GM12878 (cell line): ENCODE data around the gene MPHOSPH8. TPM values are rescaled to one million over a fixed set of nuclear protein-coding genes. Genes with fewer than 3 reads are reported as not detected.

Experiments used
- BHLHE40 ChIP-seq, 2 experiments: fragments of 450-650 bp in 1 of 2; IDR thresholded peaks; 2 replicates each; pipeline ENCODE4 v1.6.1; 2011 to 2017; ENCODE audit warnings: low read depth in 2 of 2, borderline replicate concordance in 1 of 2, improper control_type of control experiment in 1 of 2, low read length in 1 of 2, mild to moderate bottlenecking in 1 of 2
- BRCA1 ChIP-seq: IDR thresholded peaks from 2 replicates; pipeline ENCODE4 v1.6.1; 2011; ENCODE audit warnings: low read depth, low read length, improper control_type of control experiment
- CBX5 ChIP-seq: sonication (generic); IDR thresholded peaks from 2 replicates; pipeline ENCODE4 v1.6.1; 2016; ENCODE audit warnings: low read depth, moderate library complexity, mild to moderate bottlenecking, inconsistent platforms
- CTCF ChIP-seq, 3 experiments: IDR thresholded peaks in 2 of 3; conservative IDR thresholded peaks in 1 of 3; 2 replicates each; pipeline ENCODE4 v1.5.1; 2011; ENCODE audit warnings: low read depth in 3 of 3, low read length in 3 of 3, mild to moderate bottlenecking in 3 of 3, control low read depth in 2 of 3, moderate library complexity in 2 of 3, inconsistent platforms in 1 of 3, mixed read lengths in 1 of 3; ENCODE audit not compliant: control insufficient read depth in 2 of 3, insufficient read depth in 1 of 3; ENCODE audit errors: extremely low read depth in 1 of 3
- DPF2 ChIP-seq: fragments of 450-650 bp; IDR thresholded peaks from 2 replicates; pipeline ENCODE4 v1.6.1; 2017; ENCODE audit warnings: mild to moderate bottlenecking
- ETV6 ChIP-seq, 2 experiments: fragments of 450-650 bp in 1 of 2; IDR thresholded peaks in 1 of 2; conservative IDR thresholded peaks in 1 of 2; 2 replicates each; pipeline ENCODE4 v1.6.1; 2014; ENCODE audit warnings: antibody characterized with exemption in 1 of 2, borderline replicate concordance in 1 of 2, low read depth in 1 of 2, mild to moderate bottlenecking in 1 of 2, moderate library complexity in 1 of 2
- EZH2 ChIP-seq: IDR thresholded peaks from 2 replicates; pipeline ENCODE4 v1.6.1; 2012; ENCODE audit warnings: low read depth, mild to moderate bottlenecking, control low read depth, inconsistent platforms, low read length, borderline replicate concordance; ENCODE audit not compliant: control insufficient read depth
- GABPA ChIP-seq: IDR thresholded peaks from 2 replicates; pipeline ENCODE4 v1.6.1; 2014; ENCODE audit warnings: antibody characterized with exemption, low read depth, mild to moderate bottlenecking, inconsistent platforms
- IKZF1 ChIP-seq: fragments of 450-650 bp; conservative IDR thresholded peaks from 2 replicates; pipeline ENCODE4 v1.6.1; 2017; ENCODE audit warnings: antibody characterized with exemption, mild to moderate bottlenecking
- KDM1A ChIP-seq: fragments of 200-600 bp; sonication (generic); IDR thresholded peaks from 2 replicates; pipeline ENCODE4 v1.6.1; 2016; ENCODE audit warnings: borderline replicate concordance
- NFYA ChIP-seq: IDR thresholded peaks from 2 replicates; pipeline ENCODE4 v1.6.1; 2011; ENCODE audit warnings: low read depth, mild to moderate bottlenecking, low read length, improper control_type of control experiment, borderline replicate concordance
- NR2C2 ChIP-seq: IDR thresholded peaks from 2 replicates; pipeline ENCODE4 v1.6.1; 2011; ENCODE audit warnings: borderline replicate concordance, low read depth; ENCODE audit not compliant: control insufficient read depth, insufficient read length
- NRF1 ChIP-seq: conservative IDR thresholded peaks from 2 replicates; pipeline ENCODE4 v1.6.1; 2011; ENCODE audit warnings: mild to moderate bottlenecking, low read depth, low read length, improper control_type of control experiment
- POLR2AphosphoS2 ChIP-seq: IDR thresholded peaks from 2 replicates; pipeline ENCODE4 v1.6.1; 2011; ENCODE audit warnings: low read depth, mild to moderate bottlenecking, low read length, improper control_type of control experiment, moderate library complexity
- POU2F2 ChIP-seq: IDR thresholded peaks from 3 replicates; pipeline ENCODE4 v1.6.1; 2011; ENCODE audit warnings: low read depth, mild to moderate bottlenecking, low read length, borderline replicate concordance
- PRDM15 ChIP-seq: fragments of 450-650 bp; formaldehyde crosslinking; IDR thresholded peaks from 2 replicates; pipeline ENCODE4 v1.4.0; 2020; ENCODE audit warnings: mild to moderate bottlenecking, moderate library complexity
- RCOR1 ChIP-seq: conservative IDR thresholded peaks from 2 replicates; pipeline ENCODE4 v1.6.1; 2012; ENCODE audit warnings: low read depth, low read length, improper control_type of control experiment
- YY1 ChIP-seq: IDR thresholded peaks from 2 replicates; pipeline ENCODE4 v1.6.1; 2011; ENCODE audit warnings: low read depth, mild to moderate bottlenecking, low read length
- polyA plus RNA-seq, 11 experiments: library from polyadenylated mRNA; depleted of rRNA in 4 of 11; unstranded in 6 of 11; stranded (reverse) in 5 of 11; fragments of >200 nt; fragmentation: Nextera tagmentation in 4 of 11; fragmentation: Illumina TruSeq in 1 of 11; extraction: Ambion mirVana in 4 of 11; extraction: Trizol in 1 of 11; gene quantifications; 1 replicate in 1 of 11; 2 replicates in 10 of 11; pipeline versions ENCODE4 v1.2.1 to v1.2.3, GENCODE V29; 2011 to 2016; ENCODE audit warnings: inconsistent platforms in 2 of 11, missing spikeins in 2 of 11, low read depth in 1 of 11
- total RNA-seq, 4 experiments: library from RNA; depleted of rRNA in 3 of 4; stranded (reverse); fragments of >200 nt in 3 of 4; fragmentation: Illumina TruSeq in 1 of 4; extraction: Trizol in 1 of 4; gene quantifications; 2 replicates each; pipeline versions ENCODE4 v1.2.1 to v1.2.3, GENCODE V29; 2013 to 2021
- TF ChIP-seq, protein P1 (sequence below): fragments of 450-650 bp; IDR thresholded peaks from 2 replicates; pipeline ENCODE4 v1.6.1; 2017; ENCODE audit warnings: mild to moderate bottlenecking

The MPHOSPH8 gene
- total and polyA plus RNA-seq, 10 of the 15 experiments (the other 5 are each of a cell fraction or from before 2014, with no cell fraction given): 15.9 to 34.9 (median 26.9) TPM

DNA sequence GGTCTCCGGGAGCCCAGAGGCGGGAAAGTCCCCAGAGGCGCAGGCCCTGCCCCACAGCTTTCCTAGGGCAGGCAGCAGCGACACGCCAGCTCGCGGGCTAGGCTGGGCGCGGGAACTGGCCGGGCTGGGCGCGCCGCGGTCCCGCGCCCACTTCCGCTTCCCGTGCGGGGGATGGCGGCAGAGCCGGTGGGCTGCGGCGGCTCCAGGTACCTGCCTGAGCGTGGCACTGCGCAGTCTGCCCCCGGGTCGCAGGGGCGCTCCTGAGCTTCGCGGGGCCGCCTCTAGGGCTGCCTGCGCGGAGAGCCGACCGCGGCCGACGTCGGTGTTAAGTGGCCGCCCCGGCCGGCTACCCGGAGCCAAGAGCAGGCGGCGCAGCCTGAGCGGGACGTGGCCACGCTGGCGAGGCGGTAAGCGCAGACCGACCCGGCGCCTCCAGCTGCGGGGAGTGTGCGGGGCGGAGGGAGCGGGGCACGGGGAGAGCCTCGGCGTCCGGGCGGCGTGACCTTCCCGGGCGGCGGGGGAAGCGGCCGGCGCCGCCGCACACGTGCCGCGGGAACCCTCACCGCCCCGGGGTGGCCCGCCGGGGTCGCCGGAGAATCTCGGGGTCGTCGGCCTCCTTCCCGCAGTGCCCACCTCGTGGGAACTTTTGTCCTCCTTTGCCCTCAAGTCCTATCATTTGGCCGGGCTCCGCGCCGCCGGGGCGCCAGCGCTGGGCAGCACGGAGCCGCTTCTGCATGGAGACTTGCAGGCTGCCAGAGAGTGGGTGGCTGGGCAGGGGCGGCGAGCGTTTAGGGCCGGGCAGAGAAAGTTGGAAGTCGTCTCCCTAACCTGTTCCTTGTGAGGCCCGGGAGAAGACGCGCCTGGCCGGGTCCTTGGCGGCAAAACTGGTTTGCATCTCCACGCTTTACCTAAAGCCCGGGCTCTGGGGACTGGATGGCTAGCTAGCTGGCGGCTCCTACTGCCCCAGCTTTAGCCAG, 31.4 kb upstream of the MPHOSPH8 start (continued):
- peak; percentile 35; the same call in 1 of the 2 replicates for TF ChIP-seq GABPA
- no peak for TF ChIP-seq BRCA1
- no peak for TF ChIP-seq KDM1A
- TF ChIP-seq RCOR1: no peak
- TF ChIP-seq YY1: peak; percentile 53; the same call in 1 of the 2 replicates
- no peak for TF ChIP-seq NFYA
- no peak for TF ChIP-seq EZH2
- peak; percentile 29 to 87; a peak in 2 of 4 replicates for TF ChIP-seq BHLHE40 (IDR thresholded peaks at IDR 0.05; ENCODE audit: borderline replicate concordance in 1 of 2, low read depth in 2 of 2, low read length in 1 of 2)
- TF ChIP-seq POLR2AphosphoS2: no peak
- TF ChIP-seq NR2C2: no peak
- TF ChIP-seq POU2F2: peak; percentile 43; the same call in 1 of the 3 replicates
- TF ChIP-seq IKZF1: peak; percentile 85
- TF ChIP-seq ETV6 (conservative IDR thresholded peaks at IDR 0.05 in 1 of 2, IDR thresholded peaks at IDR 0.05 in 1 of 2; ENCODE audit: borderline replicate concordance in 1 of 2, low read depth in 1 of 2): peak in 1 of 2 experiments; percentile 73; a peak in 1 of 4 replicates
- TF ChIP-seq, protein P1, sequence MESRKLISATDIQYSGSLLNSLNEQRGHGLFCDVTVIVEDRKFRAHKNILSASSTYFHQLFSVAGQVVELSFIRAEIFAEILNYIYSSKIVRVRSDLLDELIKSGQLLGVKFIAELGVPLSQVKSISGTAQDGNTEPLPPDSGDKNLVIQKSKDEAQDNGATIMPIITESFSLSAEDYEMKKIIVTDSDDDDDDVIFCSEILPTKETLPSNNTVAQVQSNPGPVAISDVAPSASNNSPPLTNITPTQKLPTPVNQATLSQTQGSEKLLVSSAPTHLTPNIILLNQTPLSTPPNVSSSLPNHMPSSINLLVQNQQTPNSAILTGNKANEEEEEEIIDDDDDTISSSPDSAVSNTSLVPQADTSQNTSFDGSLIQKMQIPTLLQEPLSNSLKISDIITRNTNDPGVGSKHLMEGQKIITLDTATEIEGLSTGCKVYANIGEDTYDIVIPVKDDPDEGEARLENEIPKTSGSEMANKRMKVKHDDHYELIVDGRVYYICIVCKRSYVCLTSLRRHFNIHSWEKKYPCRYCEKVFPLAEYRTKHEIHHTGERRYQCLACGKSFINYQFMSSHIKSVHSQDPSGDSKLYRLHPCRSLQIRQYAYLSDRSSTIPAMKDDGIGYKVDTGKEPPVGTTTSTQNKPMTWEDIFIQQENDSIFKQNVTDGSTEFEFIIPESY: no peak
- peak; percentile 71 for TF ChIP-seq DPF2
- TF ChIP-seq NRF1: no peak
- TF ChIP-seq CBX5: no peak
- TF ChIP-seq CTCF (IDR thresholded peaks at IDR 0.05 in 2 of 3, conservative IDR thresholded peaks at IDR 0.05 in 1 of 3; ENCODE audit: control insufficient read depth in 2 of 3, extremely low read depth in 1 of 3, insufficient read depth in 1 of 3, low read depth in 3 of 3, low read length in 3 of 3): peak; percentile 19 to 35 (median 25); a peak in 4 of 6 replicates
- no peak for TF ChIP-seq PRDM15
